A204.1 (cell line): Measurements from ENCODE around the gene XPR1.

Experiments used
- FAIRE-seq: peaks from 2 replicates; lab custom pipeline; 2012; peaks lifted over from hg19 to GRCh38; lab: Jason Lieb, UNC

Gene XPR1

DNA sequence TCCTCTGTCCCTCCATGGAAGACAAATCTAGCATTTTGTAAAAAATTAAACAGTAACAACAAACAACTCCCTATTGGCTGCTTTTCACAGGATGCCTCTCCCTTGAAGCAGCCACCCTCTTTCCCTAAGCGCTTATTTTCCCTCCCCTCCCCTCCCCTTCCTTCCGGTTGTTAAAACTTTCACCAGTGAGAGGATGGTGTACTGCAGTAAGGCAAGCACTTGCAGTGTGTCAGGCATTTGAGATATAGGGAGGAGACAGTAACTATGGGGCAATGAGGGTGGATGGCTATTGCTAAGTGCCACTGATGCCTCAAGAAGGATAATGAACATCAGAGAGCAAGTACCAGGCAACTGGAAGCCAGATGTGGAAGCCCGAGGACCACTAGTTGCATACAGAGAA lies 261.8 kb downstream of the XPR1 start:
- FAIRE-seq: no peak

GRCh38 chr1:180896161-180896560 lies 264.3 kb downstream of the XPR1 start:
- FAIRE-seq: no peak

GRCh38 chr1:180898441-180899219 lies 266.8 kb downstream of the XPR1 start:
- no peak for FAIRE-seq

DNA sequence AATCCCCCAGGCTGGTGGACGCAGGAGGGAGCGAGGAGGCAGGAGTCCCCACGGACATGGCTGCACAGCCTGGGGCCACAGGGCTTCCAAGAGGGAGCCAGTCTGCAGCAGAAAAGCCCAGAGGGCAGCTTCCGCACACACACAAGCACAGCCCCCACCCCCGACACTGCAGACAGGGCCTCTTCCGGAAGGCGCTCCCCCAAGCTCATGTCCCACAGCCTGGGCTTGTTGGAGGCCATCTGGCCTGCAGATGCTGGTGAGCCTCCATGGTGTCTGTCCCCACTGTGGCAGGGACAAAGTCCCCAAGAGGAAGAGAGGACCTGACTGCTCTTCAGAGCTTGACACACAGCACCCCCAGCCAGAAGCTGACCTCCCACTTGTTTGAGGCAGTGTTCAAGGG lies 267.4 kb downstream of the XPR1 start:
- FAIRE-seq: no peak

- FAIRE-seq: no peak
These were observed 269.5 kb downstream of the XPR1 start for GRCh38 chr1:180901076-180901990.

DNA sequence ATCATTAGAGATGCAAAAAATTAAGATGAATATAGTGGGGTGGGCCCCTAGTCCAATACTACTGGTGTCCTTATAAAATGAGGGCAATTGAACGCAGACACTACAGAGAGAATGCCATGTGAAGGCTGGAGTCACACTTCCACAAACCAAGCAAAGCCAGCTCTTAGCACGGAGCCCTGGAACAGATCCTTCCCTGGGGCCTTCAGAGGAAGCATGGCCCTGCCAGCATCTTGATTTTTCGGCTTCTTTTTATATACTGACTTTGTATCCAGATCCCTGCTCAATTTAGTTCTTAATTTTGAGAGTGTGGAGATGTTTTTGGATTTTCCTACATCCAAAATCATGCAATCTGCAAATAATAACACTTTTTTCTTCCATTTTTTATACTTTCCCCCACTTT lies 270.7 kb downstream of the XPR1 start:
- no peak for FAIRE-seq

GRCh38 chr1:180905927-180906326 lies 274.1 kb downstream of the XPR1 start:
- FAIRE-seq: no peak

DNA sequence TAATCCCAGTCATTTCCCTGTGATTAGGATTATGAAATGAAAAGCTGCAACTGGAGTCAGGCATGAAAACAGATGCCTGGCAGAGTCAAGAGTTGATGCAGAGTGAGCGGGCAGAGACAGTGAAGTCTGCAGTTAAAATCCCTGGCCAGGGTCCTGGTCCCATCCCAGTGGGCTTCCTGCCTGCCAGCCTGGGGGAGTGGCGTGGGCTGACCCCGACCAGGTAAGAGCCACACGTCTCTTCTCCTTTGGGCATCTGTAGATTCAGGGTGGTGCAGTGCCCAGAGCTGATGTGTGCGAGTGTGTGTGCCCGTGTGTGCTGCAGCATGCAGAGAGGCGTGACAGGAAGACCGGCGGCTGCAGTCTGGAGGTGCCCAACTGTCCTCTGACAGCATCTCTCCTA lies 274.7 kb downstream of the XPR1 start:
- FAIRE-seq: no peak

- no peak for FAIRE-seq
These were observed 275.7 kb downstream of the XPR1 start for GRCh38 chr1:180907313-180908055.

GRCh38 chr1:180908074-180908765 lies 276.4 kb downstream of the XPR1 start:
- no peak for FAIRE-seq

- no peak for FAIRE-seq
These were observed 277.2 kb downstream of the XPR1 start for GRCh38 chr1:180909005-180909414.

- no peak for FAIRE-seq
These were observed 277.7 kb downstream of the XPR1 start for GRCh38 chr1:180909462-180909976.

DNA sequence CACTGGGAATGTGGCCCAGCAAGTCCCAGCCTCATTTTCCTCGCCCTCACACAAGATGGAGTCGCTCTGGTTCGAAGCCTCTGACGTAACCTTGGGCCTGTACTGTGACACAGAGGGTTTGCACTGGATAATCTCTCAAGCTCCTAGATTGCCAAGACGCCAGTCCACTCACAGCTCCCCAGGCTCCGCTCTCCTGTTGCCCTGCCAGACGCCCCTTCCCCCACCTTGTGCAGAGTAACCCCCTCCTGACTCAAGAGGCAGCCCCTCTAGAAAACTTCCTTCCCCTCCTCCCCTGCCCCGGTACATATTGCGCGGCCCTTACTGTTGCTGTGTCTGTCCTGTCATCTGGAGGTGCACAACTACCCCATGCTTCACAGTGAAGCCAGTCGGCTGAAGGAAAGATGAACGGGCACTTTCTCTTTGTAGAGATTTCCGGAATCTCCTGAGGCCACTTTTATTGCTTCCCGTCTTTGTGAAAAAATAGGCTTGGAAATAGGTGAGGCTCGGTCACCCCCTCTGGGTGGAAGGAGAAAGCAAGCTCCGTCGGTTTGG lies 279.9 kb downstream of the XPR1 start:
- no peak for FAIRE-seq

GRCh38 chr1:180912211-180912800 lies 280.5 kb downstream of the XPR1 start:
- FAIRE-seq: no peak

- FAIRE-seq: no peak
These were observed 281.2 kb downstream of the XPR1 start, which contains the start of gene KIAA1614 for GRCh38 chr1:180912801-180913565. TSS of gene KIAA1614 (plus strand) at chr1:180912897. CDS start at chr1:180913244, 347 bp downstream.

DNA sequence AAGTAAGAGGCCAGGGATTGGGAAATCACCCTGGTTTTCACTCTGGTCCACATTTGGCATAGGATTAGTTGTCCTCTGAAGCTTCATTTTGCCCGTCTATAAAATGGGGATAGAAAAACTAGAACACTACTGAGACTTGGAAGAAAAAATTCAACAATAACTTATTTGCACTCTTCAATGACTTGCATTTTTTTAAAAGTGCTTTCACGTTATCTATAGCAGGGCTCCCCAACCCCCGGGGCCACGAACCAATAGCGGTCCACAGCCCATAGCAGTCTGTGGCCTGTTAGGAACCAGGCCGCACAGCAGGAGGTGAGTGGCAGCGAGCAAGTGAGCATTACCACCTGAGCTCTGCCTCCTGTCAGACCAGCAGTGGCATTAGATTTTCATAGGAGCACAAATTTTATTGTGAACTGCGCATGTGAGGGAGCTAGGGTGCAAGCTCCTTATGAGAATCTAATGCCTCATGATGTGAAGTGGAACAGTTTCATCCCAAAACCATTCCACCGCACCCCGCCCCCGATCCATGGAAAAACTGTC lies 283.7 kb downstream of the XPR1 start:
- no peak for FAIRE-seq

DNA sequence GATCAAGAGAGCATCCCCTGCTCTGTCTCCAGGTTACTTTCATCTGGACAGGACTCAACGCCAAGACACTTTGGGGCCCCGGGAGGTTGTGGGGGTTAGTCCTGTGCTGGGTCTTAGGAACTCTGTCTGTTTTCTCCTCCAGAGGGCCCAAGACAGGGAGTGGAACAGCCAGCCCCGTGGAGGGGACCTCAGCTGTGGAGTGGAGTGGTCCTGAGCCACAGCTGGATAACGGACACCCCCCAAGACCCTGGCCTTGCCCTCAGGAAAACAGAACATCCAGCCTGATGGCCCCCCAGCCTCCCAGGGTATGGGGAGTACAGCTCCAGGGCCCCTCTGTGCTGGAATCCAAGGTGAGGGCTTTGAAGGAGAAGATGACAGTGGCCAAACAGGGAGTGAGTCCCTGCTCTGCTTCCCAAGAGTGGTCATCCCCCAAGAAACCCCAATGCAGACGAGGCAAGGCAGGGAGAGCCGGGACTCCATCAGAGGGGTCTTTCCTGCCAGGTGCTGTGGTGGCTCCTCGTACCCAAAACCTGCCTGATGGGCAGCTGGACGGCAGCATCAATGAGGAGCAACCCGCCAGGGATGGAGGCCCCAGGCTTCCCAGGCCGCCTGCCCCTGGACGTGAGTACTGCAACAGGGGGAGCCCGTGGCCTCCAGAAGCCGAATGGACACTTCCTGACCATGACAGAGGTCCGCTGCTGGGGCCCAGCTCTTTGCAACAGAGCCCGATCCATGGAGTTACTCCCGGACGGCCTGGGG lies 284.4 kb downstream of the XPR1 start:
- FAIRE-seq: no peak

DNA sequence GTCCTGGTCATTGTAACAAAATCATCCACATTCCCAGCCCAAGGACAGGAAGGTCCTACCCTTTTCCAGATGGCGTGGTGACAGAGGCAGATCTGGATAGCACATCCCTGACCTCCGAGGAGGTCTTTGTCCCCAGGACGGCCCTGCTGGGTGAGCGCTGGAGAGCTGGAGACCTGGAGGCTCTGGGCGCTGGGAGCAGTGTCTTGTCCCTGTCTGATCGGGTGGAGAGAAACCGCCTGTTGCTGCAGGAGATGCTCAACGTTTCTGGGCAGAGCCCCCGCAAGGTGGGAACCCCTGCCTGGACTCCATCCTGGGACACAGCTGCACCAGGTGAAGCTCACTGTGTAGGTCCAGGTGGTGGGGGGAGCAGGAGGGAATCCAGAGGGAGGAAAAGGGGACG lies 284.9 kb downstream of the XPR1 start:
- no peak for FAIRE-seq
